H1 (cell line): ENCODE results near the gene ANP32A. TPM values are rescaled to one million over a fixed set of nuclear protein-coding genes. Genes with fewer than 3 reads are reported as not detected.

Experiments used
- CHD1 ChIP-seq: IDR thresholded peaks from 2 replicates; pipeline ENCODE4 v1.6.1; 2012; ENCODE audit warnings: low read depth, low read length, improper control_type of control experiment
- HDAC2 ChIP-seq, 2 experiments: fragments of 300-600 bp in 1 of 2; sonication (generic) in 1 of 2; IDR thresholded peaks; 2 replicates each; pipeline ENCODE4 v1.6.1; 2011 to 2012; ENCODE audit warnings: low read depth in 2 of 2, low read length in 2 of 2, mild to moderate bottlenecking in 2 of 2, moderate library complexity in 2 of 2, borderline replicate concordance in 1 of 2, inconsistent platforms in 1 of 2
- POLR2A ChIP-seq, 2 experiments: IDR thresholded peaks; 1 replicate in 1 of 2; 2 replicates in 1 of 2; pipeline ENCODE4 v1.6.1; 2011; ENCODE audit warnings: low read depth in 2 of 2, low read length in 2 of 2, mild to moderate bottlenecking in 2 of 2; ENCODE audit errors: control extremely low read depth in 1 of 2
- polyA plus RNA-seq, 7 experiments: library from polyadenylated mRNA; depleted of rRNA in 3 of 7; stranded (reverse) in 5 of 7; unstranded in 2 of 7; fragments of >200 nt in 5 of 7; fragments of 200-250 nt in 2 of 7; gene quantifications; 1 replicate in 5 of 7; 2 replicates in 1 of 7; 4 replicates in 1 of 7; pipeline versions ENCODE4 v1.2.1 to v1.2.3, GENCODE V29; 2011 to 2013; ENCODE audit warnings: missing spikeins in 2 of 7, mixed read lengths in 2 of 7
- total RNA-seq: library from RNA; stranded (reverse); fragmentation: NEBNext Ultra II Directional; extraction: Animal tissue kit (Norgen Biotek cat#: 25700); gene quantifications from 2 replicates; pipeline ENCODE4 v1.2.1, GENCODE V29; 2021

ANP32A gene
- total and polyA plus RNA-seq, 2 of the 8 experiments (the other 6 are each of a cell fraction or from before 2014, with no cell fraction given) = 70.8 to 295 TPM

DNA sequence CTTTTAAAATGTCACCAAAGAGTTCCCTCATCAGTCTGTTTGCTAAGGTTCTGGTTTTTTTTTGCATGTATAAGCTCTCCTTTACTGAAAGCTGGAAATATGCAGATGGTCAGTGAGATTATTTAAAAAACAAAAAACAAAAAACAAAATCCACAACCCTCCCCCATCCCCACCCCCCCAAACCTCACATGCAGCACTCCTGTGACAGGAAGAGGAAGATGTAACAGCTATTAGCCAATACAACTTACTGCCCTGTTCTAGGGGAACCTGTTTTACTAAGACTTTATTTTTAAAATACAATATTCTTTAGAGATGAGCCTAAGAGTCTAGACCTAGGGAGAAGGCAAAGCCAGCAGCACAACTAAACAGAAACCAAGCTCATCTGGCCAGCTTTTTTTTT lies 39.5 kb downstream of the ANP32A start (continued):
- no peak for TF ChIP-seq CHD1
- TF ChIP-seq HDAC2 (IDR thresholded peaks at IDR 0.05; ENCODE audit: borderline replicate concordance in 1 of 2, low read depth in 2 of 2, low read length in 2 of 2) = no peak
- TF ChIP-seq POLR2A (IDR thresholded peaks at IDR 0.05; ENCODE audit: control extremely low read depth in 1 of 2, low read depth in 2 of 2, low read length in 2 of 2) = no peak
